Stimulated activated naive CD4-positive, alpha-beta T cell treated with Interleukin-2 at 50 U/mL for 16 hours (primary cell): Measurements from ENCODE around the gene CCR8.

Source experiments
- DNase-seq: peaks from one replicate; lab custom pipeline; 2025; lab: John Stamatoyannopoulos, UW

Gene CCR8, protein sequence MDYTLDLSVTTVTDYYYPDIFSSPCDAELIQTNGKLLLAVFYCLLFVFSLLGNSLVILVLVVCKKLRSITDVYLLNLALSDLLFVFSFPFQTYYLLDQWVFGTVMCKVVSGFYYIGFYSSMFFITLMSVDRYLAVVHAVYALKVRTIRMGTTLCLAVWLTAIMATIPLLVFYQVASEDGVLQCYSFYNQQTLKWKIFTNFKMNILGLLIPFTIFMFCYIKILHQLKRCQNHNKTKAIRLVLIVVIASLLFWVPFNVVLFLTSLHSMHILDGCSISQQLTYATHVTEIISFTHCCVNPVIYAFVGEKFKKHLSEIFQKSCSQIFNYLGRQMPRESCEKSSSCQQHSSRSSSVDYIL

DNA sequence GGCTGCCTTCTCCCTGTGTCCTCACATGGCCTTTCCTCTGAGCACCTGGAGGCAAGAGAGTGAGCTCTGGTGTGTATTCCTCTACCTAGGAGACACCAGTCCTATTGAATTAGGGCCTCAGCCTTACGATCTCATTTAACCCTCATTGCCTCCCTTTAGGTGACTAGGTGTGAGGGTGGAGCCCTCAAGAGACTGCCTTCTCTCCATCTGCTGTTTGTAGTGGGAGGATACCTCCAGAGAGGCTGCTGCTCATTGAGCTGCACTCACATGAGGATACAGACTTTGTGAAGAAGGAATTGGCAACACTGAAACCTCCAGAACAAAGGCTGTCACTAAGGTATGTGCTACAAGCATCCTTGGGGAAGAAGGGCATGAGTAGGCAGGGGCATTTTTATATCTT is at the start of gene CCR8:
TSS of gene CCR8 (plus strand) at position 217 of the 400 bp plus-strand sequence. CDS start 2,623 bp downstream, outside the sequence.
- no peak for DNase-seq

DNA sequence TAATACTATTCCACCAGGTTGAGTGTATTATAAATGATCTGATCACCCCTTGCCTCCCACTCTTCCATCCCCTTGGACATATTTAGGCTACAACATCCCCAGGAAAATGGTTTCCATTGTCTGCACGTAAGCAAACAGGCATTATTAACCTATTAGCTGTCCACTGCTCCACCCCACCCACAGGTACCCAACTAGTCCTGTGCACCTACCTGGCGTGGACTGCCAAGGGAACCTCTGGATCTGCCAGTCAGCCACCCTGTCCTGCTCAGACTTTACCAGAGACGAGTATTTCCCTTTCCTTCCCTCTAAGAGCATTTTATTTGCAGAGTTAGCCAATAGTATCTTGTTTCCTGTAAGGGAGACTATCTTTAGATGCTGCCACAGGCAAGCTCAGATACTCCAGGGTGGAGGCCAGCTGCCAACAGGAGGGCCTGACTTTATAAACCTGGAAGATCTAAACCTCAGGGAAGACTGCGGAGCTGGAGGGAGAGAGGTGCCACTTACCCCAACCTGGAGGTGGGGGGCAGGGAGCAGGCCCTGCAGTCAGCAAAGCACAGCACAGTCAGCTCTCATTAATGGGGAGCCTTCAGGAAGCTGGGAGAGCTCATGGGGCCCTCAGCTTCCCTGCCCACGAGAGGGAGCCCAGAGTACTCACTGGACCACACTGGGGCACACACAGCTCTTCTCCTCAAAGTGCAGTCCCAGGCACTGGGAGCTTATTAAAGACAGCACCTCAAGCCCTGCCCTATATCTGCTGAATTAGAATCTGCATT is 49.6 kb upstream of the CCR8 start, which contains the start of gene CX3CR1:
TSS of gene CX3CR1 (minus strand) at position 292 of the 773 bp plus-strand sequence. CDS start 13,527 bp downstream, outside the sequence.
- DNase-seq, result no peak

DNA sequence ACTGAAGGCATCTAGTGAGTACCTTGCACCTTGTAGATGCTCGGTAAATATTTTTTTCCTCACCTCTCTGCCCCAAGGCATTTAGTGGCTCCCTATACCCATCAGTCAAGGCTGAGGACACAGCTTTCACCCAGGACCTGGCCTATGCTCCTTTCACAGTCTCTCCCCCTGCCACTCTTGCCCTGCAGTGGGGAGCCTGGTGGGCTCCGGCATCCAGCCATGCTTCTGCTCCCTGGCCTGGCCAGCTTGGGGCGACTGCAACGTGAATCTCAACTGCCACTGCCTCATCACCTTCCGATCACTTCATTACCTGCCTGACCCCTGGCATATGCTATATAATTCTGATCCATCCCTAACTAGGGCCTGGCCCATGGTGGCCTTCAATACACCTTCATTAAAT is 48.9 kb upstream of the CCR8 start:
- no peak for DNase-seq

DNA sequence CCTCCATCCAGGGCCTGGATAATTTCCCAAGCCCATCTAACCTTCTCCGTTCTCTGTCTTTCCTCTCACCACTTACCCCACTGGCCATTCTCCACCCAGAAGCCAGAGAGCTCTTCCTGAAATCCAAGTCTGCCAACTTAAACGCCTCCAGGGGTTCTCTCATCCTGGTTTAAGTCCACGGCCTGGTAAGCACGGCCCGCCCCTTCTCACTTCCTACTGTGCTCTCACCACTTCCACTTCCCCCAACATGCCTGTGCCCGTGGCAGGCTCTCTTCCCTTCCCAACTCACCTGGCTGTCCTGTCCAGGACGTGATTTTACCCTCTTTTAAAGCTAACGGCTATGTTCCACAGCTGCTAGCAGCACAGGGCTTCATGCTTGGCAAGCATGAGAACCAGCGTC is 48.0 kb upstream of the CCR8 start:
- DNase-seq, result no peak

DNA sequence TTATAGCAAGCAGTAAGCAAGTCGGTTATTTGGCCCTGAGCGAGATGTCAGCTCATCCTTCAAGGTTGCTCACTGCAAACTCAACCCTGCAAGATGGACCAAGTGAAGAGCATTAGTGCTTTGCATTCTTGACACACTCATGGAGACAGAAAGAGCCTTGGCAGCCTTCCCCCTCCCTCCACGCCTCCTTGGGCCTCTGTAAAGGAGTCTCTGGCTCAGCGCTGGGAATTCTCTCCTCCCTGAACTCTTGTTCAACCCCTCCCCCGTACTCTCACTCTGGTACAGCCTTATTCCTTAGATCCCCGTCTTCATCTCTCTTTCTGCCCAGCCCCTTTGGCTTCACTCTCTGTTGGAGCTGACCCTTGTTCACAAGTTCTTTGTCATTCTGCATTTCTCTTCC is 47.5 kb upstream of the CCR8 start:
- DNase-seq, result no peak

DNA sequence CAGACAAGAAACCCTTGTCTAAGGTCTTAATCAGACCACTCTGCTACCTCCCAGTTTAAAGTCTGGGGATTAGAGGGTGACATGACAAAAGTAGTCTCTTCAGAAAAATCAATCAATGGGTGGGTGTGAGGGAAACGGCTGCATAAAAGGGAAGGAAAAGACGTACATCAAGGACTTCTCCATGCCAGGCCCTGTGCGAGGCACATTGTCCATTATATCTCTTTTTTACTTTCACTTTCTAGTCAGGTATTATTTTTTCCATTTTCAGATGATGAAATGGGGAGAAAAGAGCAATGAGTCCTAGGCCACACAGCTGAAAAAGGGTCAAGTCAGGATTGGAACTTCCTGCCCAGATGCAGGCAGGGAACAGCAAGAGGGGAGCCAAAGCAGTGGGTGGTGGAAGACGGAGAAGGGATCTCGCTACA is 45.0 kb upstream of the CCR8 start:
- DNase-seq, result no peak

DNA sequence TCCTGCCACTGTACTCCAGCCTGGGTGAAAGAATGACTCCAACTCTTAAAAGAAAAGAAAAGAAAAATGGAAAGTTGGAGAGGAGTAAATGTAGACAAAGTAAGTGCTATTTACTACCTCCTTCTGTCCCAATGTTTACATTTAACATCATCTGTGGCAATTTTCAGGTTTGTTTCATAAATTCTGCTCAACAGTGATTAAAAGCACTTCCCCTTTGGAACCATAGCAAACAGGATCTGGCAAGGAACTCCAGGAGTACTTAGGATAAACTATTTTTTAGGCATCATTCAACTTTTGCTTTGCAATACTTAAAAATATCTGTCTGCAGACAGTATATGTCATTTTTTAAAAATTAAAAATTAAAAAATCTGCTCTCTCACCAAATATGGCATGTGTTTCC is 44.2 kb upstream of the CCR8 start:
- DNase-seq, result no peak

DNA sequence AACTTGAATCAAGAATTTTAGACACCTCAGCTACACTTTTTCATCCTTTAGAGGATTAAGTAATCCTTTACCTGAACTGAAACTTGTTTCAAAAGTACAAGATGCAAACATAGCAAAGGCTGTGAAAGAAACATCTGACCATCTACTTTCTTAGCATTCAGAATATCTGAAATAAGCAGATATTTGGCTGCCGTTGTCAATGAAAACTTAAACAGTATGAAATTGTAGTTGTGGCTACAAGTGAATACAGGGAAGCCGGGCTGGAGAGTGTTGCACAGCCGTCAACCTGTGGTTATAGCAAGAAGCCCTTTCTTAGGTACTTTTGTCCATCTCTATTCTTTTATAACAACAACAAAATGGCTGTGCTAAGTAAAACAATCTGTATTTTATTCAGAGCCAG is 42.7 kb upstream of the CCR8 start:
- DNase-seq, result no peak

DNA sequence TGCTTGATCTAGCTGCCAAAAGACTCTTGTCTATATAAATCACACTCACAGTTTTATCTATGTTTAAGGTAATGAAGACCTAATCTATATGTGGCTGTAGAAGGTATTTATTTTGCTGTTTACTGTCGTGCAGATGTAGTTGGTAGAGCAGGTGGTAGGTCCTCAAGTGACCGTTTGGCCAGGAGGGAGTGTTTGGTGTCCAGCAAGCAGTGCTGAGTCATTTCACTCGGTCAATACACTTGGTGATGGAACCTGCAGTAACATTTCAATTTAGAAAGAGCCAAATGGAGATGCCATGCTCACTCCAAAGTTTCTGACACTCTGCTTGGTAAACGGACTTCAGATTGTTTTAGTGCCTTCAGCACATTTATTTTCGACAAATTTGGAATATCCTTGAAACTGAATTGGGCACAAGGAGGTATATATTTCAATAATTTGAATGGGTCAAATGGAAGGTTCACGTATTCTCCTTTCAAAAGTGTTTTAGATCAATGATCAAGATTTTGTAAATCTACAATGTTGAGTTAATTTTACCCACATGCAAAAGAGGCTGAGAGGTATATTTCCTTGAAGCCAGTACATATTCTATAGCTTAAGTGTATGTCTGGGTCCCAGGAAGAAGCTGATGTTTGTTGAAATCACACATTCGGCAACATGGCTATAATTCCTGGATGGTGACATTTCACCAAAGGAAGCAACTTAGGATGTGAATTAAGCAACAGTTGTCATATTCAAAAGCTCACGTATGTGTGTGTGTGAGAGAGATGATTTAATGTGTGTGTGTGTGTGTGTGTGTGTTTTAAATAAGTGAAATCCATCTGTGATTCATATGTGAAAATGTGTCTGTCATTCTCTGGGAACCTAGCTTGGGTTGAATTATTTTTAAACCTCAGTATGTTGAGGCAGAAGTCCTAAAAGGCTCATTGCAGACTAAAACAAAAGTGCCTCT is 42.0 kb upstream of the CCR8 start:
- DNase-seq, result no peak

DNA sequence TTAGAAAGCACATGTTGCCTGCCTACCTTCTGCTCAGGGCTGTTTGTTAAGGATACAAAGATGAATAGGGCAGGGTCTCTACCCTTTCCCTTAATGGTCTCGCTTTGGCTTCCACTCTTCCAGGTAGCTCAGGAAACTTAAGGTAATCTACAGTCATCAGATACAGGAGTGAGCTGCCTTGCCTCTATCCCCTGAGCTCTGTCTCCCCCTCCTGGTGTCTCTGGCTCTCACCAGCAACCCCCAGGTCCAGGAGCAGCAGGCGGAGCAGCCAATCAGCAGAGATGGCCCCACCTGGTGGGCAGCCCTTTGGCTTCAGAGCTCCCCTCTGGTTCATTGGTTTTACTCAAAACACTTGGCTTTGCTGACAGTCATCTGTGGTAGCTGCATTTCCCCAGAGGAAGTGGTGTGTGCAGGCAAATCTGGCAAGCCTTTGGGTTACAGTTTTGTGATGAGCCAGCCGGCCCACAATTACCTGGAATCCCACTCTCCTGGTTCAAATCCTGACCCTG is 41.2 kb upstream of the CCR8 start:
- peak; percentile 76 for DNase-seq

DNA sequence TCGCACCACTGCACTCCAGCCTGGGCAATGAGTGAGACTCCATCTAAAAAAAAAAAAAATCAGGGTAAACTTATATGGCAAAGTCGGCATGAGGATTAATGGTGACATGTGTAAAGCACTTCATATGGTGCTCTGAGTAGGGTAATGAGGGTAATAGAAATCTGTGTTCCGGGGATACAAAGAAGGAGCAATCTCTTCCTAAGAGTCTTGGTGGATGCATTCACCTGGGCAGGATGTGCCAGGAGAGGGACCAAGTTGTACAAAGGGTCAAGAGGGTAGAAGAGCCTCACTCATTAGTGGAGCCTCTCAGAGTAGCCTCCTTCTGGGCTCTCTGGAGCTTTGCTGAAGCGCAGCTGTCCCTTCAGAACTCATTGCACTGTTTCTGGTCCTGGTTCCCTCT is 40.4 kb upstream of the CCR8 start:
- DNase-seq, result no peak

DNA sequence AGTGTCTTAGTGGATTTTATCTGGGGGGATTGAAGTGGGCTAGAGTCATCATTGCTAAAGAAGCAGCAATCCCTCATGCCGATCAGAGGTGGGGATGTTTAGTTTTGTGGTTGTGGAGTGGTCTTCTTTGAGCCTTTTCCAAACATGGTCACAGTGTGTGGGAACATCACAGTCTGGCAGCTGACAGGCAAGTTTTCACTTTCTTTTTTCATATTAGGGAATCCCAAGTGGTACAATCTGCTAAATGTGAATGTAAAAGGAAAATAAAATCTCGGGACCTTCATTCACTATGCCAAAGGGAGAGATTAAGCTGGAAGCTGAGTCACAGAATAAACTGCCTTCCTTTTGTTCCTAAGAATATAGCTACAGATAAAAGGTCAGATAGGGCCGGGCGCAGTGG is 39.3 kb upstream of the CCR8 start:
- no peak for DNase-seq

DNA sequence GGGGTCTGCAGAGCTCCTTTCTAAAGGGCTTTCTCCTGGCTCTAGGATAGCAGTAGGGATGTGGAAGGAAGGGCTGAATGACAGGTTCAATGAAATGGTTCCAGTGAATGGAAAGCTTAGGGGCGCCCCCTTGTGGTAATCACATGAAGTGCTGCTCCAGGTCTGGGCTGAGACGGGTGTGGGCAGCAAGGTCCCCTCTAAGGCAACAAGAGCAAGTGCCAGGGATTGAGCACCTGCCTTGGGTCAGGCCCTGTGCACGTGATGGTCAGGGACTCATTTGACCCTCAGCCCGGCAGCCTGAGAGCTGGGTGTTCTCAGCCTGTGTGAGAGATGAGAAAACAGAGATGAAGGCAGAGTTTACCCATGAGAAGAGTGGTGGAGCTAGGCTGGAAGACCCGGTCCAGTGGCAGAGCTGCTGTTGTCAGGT is 37.6 kb upstream of the CCR8 start:
- DNase-seq, result peak; percentile 65

DNA sequence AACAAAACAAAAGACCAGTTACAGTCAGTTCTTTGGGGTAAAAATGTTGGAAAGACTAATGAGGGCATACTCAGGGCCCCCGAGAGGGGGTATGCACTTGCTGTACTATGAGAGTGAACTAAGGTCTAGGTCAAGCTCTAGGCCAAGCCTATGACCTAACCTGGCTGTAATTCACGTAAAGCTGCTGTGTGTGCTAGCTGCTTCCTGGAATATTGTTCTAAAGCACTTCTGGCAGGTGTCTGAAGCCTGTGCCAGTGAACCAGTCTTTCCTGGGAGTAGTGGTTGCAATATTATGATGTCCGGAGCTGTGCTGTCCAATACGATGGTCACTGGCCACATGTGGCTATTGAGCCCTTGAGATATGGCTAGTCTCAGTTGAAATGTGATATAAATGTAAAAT is 36.5 kb upstream of the CCR8 start:
- DNase-seq, result no peak

DNA sequence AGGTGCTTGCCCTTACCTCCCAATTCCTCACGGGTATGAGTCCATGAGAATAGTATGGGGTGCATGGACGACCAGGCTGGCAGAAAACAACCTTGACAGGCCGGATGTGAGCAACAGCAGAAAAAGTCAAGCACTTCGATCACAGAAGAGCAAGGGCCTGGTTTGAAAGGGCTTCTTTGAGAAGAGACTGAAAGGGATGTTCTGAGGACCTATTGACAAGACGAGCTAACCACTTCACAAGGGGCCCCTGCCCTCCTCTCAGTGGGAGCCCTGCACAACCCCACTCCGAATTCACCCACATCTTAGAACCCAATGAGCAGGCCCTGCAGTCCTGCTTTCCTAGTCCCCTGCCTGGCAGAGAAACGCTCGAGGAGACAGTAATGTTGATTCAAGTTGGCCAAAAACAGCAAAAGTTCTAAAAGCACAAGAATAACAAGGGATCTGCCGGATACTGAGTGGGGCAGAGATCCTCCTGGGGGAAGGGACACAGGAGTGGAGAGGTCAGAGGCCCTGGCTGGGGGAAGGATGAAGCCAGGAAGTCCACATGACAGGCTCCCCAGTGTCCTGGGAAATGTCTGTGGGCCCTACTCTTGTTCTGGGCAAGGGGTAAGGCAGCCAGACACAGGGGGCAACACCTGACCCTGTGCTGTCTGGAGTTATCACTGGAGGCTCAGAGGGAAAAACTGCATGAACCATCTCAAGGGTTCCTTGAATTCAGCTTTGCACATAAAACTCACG is 34.9 kb upstream of the CCR8 start:
- DNase-seq, result no peak

DNA sequence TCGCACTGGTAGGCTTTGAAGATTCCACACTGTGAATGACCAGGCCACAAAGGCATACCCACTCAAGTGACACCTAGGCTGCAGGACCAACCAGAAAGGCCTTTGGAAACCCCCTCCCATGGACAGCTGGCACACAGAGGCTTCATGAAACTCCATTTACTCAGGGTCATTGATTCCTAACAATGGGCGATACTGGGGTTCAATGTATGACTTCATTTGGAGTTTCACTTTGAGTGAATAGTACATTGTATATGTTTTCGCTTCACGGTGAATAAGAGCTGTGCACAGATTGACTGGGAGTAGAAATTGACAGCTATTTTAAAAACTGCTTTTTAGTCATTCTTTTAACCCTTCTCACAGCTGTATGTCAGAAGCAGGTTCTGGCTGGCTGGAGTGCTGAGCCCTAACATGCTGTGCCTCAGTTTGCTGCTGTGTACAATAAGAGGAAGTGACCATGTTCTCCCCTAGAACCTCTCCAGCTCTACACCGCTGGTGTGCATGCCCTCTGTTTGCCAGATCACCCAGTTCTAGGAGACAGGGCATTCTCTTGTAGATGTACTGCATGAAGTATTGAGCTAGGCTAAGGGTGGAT is 34.2 kb upstream of the CCR8 start:
- no peak for DNase-seq

DNA sequence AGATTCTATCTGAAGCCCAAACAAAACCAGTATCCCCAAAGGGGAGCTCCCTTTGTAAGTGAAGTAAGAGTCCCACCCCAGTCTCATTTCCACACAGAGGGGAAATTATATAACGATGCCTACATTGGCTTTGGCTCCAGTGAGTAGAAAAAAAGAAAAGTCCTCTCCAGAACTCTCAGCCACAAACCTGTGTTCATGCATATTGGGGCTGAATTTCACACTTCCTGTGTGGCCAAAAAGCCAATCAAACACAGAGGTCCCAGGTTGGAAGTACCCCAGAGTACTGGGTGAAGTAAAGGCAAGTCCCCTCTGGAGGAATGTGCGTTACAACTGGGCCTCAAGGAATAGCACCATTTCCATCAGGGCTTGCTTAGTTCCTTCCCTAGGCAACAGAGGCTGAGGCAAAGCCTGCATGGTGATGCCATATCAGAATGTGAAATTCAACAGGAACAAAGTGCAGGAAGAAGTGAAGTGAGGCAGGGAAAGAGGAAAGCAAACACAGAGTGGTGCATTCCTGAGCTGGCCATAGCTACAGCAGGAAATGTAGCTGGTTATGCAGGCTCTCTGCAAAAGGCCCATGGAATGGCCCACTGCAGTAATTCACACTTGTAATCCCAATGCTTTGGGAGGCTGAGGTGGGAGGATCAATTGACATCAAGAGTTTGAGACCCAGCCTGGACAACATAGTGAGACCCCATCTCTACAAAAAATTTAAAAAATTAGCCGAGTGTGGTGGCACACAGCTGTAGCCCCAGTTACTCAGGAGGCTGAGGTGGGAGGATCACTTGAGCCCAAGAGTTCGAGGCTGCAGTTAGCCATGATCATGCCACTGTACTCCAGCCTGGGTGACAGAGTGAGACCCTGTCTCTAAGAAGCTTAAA is 33.1 kb upstream of the CCR8 start:
- no peak for DNase-seq

DNA sequence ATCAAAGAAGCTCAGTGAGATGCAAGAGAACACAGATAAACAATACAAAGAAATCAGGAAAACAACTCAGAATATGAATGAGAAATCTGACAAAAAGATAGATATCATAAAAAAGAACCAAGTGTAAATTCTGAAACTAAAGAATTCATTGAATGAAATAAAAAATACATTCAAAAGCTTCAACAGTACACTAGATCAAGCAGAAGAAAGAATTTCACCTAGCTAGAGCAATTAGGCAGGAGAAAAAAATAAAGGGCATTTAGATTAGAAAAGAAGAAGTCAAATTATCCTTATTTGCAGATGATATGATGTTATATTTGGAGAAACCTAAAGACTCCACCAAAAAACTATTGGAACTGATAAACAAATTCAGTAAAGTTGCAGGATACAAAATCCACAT is 30.2 kb upstream of the CCR8 start:
- no peak for DNase-seq

DNA sequence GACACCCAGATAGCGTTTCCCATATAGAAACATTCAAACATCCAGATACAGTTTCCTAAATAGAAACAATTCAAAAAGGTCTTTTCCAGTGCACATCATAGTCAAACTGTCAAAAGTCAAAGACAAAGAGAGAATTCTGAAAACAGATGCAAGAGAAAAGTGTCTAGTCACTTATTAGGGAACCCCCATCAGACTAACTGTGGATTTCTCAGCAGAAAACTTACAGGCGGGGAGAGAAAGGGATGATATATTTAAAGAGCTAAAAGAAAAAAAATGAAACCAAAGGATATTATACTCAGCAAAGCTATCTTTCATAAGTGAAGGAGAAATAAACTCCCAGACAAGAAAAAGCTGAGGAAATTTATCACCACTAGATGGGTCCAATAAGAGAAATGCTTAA is 27.3 kb upstream of the CCR8 start:
- DNase-seq, result no peak

DNA sequence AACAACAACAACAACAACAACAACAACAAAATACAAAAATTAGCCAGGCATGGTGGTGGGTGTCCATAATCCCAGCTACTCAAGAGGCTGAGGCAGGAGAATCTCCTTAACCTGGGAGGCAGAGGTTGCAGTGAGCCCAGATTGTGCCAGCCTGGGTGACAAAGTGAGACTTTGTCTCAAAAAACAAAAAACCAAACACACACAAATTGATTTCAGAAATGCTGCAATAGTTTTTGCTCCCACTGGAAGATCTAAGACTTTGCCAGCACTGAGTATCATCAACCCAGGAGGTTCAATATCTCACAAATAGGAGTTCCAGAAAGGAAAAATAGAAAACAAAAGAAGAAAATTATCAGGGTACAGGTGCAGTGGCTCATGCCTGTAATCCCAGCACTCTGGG is 16.2 kb upstream of the CCR8 start:
- no peak for DNase-seq
